Stimulated activated CD8-positive, alpha-beta memory T cell treated with anti-CD3 and anti-CD28 coated beads, Interleukin-15, amount 100 ng/mL, for 48 hours (primary cell): ENCODE measurements around the gene USP25.
"Not testable (repeated sequence)": the region's sequence is repeated elsewhere in the genome, so short reads cannot be mapped to it uniquely, and the experiment has no call there.

ENCODE experiments used
- DNase-seq, 2 donors: peaks; one replicate each; pipeline ENCODE4 v3.0.0-alpha.2; 2020; ENCODE audit warnings: low read depth in 2 of 2

The USP25 gene

GRCh38 chr21:15731243-15731613 is 1.4 kb downstream of the USP25 start:
- no peak for DNase-seq

DNA sequence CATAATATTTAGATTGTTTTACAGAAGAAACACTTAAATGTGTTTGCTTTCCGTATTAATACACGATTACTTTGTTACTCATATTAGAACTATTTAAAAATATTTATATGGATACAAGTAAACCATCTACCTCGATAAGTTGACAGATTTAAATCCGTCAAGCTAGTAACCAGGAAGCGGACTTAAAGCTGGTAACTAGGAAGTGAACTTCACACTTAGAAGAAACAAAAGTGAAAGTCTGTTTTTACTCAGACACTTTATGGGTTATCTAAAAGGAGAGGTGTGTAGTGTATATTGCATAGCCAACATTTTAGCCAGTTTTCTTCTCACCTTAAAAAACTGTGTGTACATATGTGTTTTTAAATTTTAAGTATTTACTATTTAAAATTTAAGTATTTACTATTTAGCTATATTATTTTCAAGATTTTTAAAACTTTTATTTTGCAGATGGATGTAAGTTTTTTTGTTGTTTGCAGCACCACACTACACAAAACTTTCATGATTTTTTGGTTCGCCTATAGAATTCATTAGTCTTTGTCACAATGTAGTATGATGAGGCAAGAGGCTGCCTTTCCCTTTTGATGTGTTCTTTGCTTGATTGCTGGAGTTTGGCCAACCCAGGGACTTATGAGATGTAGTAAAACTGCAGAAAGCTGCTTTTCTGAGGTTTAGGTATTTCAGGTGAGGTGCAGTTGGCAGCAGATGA is 2.7 kb downstream of the USP25 start:
- no peak for DNase-seq

- DNase-seq, result no peak
These were observed 3.2 kb downstream of the USP25 start for GRCh38 chr21:15732996-15733329.

- DNase-seq, result no peak
These were observed 5.6 kb downstream of the USP25 start for GRCh38 chr21:15735409-15735808.

- not testable (repeated sequence) for DNase-seq
These were observed 6.1 kb downstream of the USP25 start for GRCh38 chr21:15735931-15736330.

- not testable (repeated sequence) for DNase-seq
These were observed 9.0 kb downstream of the USP25 start for GRCh38 chr21:15738779-15739178.

DNA sequence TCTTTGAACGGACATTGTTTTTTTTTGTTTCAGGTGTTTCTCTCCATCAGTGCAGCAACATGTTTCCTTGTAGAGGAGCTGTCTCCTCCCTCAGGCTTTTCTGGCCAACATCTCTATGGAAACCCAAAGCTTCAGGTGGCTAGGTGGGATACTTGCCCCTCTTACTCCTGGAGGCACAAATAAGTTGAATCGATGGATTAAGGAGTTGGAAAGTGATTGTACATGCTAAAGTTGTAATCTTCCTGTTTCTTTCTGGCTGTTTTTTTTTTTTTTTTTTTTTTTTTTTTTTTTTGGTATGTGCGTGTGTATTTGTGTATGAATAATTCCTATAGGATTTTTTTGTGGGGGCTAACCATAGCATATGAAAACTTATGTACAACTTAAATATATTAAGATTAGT is 10.6 kb downstream of the USP25 start:
- DNase-seq, result no peak

GRCh38 chr21:15741510-15741909 is 11.7 kb downstream of the USP25 start:
- DNase-seq, result no peak

GRCh38 chr21:15742052-15742670 is 12.4 kb downstream of the USP25 start:
- DNase-seq, result no peak

GRCh38 chr21:15742694-15743093 is 12.9 kb downstream of the USP25 start:
- no peak for DNase-seq

- DNase-seq, result no peak
These were observed 13.8 kb downstream of the USP25 start for GRCh38 chr21:15743593-15743992.

GRCh38 chr21:15744926-15745325 is 15.1 kb downstream of the USP25 start:
- no peak for DNase-seq

DNA sequence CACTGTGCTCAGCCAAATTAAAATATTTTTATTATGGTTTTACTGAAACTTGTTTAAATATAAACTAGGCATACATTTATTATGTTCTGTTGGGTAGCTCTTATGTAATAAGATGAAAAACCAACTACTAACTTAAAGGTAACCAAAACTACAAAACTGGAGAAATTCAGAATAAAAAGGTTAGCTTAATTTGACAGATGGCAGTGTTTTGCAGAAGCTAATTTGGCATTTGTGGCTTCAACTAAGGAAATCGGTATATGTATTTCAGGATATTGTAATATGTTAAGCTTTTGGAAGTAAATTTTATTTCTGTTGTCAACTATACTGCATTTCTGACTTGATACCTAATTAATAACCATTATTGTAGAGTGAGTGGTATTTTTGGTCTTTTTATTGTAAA is 18.8 kb downstream of the USP25 start:
- no peak for DNase-seq

- no peak for DNase-seq
These were observed 19.5 kb downstream of the USP25 start for GRCh38 chr21:15749082-15749860.

DNA sequence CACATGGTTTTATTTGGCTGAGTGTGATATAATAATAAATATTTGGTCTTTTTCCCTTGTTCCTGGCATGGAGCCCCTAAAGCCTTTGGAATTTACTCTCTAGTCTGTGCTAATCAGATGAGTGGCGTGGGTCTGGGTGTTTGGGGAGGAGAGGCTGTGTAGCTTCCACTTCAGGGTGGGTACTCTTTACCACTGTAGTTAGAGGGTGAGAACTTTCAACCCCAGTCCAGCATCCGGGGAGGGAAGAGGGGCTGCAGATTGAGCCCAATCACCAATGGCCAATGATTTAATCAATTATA is 20.0 kb downstream of the USP25 start:
- no peak for DNase-seq

GRCh38 chr21:15751037-15751436 is 21.3 kb downstream of the USP25 start:
- no peak for DNase-seq

- DNase-seq, result no peak
These were observed 21.8 kb downstream of the USP25 start for GRCh38 chr21:15751546-15751945.

- DNase-seq, result no peak
These were observed 23.1 kb downstream of the USP25 start for GRCh38 chr21:15752763-15753407.

- no peak for DNase-seq
These were observed 24.0 kb downstream of the USP25 start for GRCh38 chr21:15753741-15754140.

GRCh38 chr21:15754640-15755039 is 24.9 kb downstream of the USP25 start:
- no peak for DNase-seq

DNA sequence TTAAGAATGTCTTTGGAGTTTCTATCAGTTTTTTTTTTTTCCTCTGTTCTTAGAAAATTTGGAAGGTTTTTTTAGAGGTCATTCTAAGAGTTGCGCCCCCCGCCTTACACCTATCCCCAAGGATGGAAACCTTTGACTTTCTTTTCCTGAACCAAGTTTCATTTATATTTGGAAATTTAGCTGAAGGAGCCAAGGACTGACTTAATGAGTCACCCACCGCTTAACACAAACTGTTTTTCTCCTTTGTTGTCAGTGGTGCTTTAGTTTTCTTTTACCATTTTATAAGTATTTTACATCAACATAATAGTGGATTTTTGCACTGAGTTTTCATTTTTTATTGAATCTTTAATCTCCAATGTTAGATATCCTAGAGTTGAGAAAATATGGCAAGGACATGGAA is 25.3 kb downstream of the USP25 start:
- no peak for DNase-seq

- no peak for DNase-seq
These were observed 29.7 kb downstream of the USP25 start for GRCh38 chr21:15759469-15759868.
